HEK293 (cell line): ENCODE data around the gene PRODH2.

Experiments used
- CTCF ChIA-PET: fragments of 350-600 bp; formaldehyde crosslinking; extraction: SDS; loops from one replicate; lab custom pipeline; 2021; ENCODE audit warnings: antibody characterized with exemption; lab: Yijun Ruan, JAX
- POLR2A ChIA-PET: fragments of 300-600 bp; formaldehyde crosslinking; extraction: SDS; loops from one replicate; lab custom pipeline; 2020; ENCODE audit warnings: antibody characterized with exemption, inconsistent platforms; lab: Yijun Ruan, JAX
- H3K27ac ChIP-seq: fragments of 200-500 bp; sonication (Bioruptor generic); 2 replicates; pipeline ENCODE4 v1.5.1; 2014; ENCODE audit warnings: low read depth, low read length, control low read depth, inconsistent platforms; ENCODE audit errors: extremely low read depth
- H3K36me3 ChIP-seq, 2 experiments: fragments of 200-500 bp in 1 of 2; sonication (Bioruptor generic) in 1 of 2; 1 replicate in 1 of 2; 2 replicates in 1 of 2; pipeline ENCODE4 v1.5.1; 2014 to 2017; ENCODE audit warnings: inconsistent platforms in 2 of 2, low read length in 2 of 2; ENCODE audit not compliant: control insufficient read depth in 2 of 2, insufficient read depth in 1 of 2
- H3K4me1 ChIP-seq: fragments of 200-500 bp; sonication (Bioruptor generic); 2 replicates; pipeline ENCODE4 v1.5.1; 2014; ENCODE audit warnings: mild to moderate bottlenecking, low read length, inconsistent platforms; ENCODE audit not compliant: control insufficient read depth, insufficient read depth
- H3K4me3 ChIP-seq: 2 replicates; pipeline ENCODE4 v1.5.1; 2011; ENCODE audit warnings: low read depth, mild to moderate bottlenecking, control low read depth, low read length, moderate library complexity
- H3K9me3 ChIP-seq: fragments of 200-500 bp; sonication (Bioruptor generic); 2 replicates; pipeline ENCODE4 v1.5.1; 2014; ENCODE audit warnings: low read depth, low read length, inconsistent platforms; ENCODE audit not compliant: control insufficient read depth, insufficient read depth
- EGR2 ChIP-seq: fragments of 450-650 bp; formaldehyde crosslinking; IDR thresholded peaks from 2 replicates; pipeline ENCODE4 v1.5.1; 2016; ENCODE audit warnings: low read depth, missing biosample characterization, missing genetic modification characterization
- GLI2 ChIP-seq: fragments of 450-650 bp; formaldehyde crosslinking; IDR thresholded peaks from 2 replicates; pipeline ENCODE4; 2017; ENCODE audit warnings: missing biosample characterization, missing genetic modification characterization, low read depth, borderline replicate concordance
- OSR2 ChIP-seq: fragments of 450-650 bp; formaldehyde crosslinking; IDR thresholded peaks from 2 replicates; pipeline ENCODE4 v1.5.1; 2016; ENCODE audit warnings: missing biosample characterization, missing genetic modification characterization
- SALL2 ChIP-seq: fragments of 450-650 bp; formaldehyde crosslinking; IDR thresholded peaks from 2 replicates; pipeline ENCODE4 v1.5.0; 2017; ENCODE audit warnings: missing biosample characterization, mild to moderate bottlenecking, missing genetic modification characterization, borderline replicate concordance
- WT1 ChIP-seq: fragments of 450-650 bp; formaldehyde crosslinking; IDR thresholded peaks from 2 replicates; pipeline ENCODE4 v1.5.1; 2016; ENCODE audit warnings: missing biosample characterization, missing genetic modification characterization
- ZIC2 ChIP-seq: fragments of 450-650 bp; formaldehyde crosslinking; IDR thresholded peaks from 2 replicates; pipeline ENCODE4 v1.5.1; 2016; ENCODE audit warnings: missing biosample characterization, missing genetic modification characterization
- ZNF169 ChIP-seq: fragments of 450-650 bp; formaldehyde crosslinking; IDR thresholded peaks from 2 replicates; pipeline ENCODE4 v1.5.1; 2016; ENCODE audit warnings: missing biosample characterization, missing genetic modification characterization
- ZNF174 ChIP-seq: fragments of 450-650 bp; formaldehyde crosslinking; IDR thresholded peaks from 2 replicates; pipeline ENCODE4 v1.5.0; 2017; ENCODE audit warnings: missing biosample characterization, mild to moderate bottlenecking, missing genetic modification characterization
- ZNF221 ChIP-seq: fragments of 450-650 bp; formaldehyde crosslinking; IDR thresholded peaks from 2 replicates; pipeline ENCODE4 v1.5.1; 2017; ENCODE audit warnings: missing biosample characterization, missing genetic modification characterization, borderline replicate concordance
- ZNF23 ChIP-seq: fragments of 450-650 bp; formaldehyde crosslinking; IDR thresholded peaks from 2 replicates; pipeline ENCODE4 v1.5.1; 2016; ENCODE audit warnings: missing biosample characterization, missing genetic modification characterization, borderline replicate concordance
- ZNF473 ChIP-seq: fragments of 450-650 bp; formaldehyde crosslinking; IDR thresholded peaks from 2 replicates; pipeline ENCODE4 v1.5.1; 2017; ENCODE audit warnings: missing biosample characterization, missing genetic modification characterization
- ZNF501 ChIP-seq: fragments of 450-650 bp; formaldehyde crosslinking; IDR thresholded peaks from 2 replicates; pipeline ENCODE4 v1.5.1; 2016; ENCODE audit warnings: missing biosample characterization, missing genetic modification characterization
- ZNF530 ChIP-seq: fragments of 450-650 bp; formaldehyde crosslinking; IDR thresholded peaks from 2 replicates; pipeline ENCODE4 v1.5.1; 2016; ENCODE audit warnings: low read depth, missing biosample characterization, missing genetic modification characterization
- TF ChIP-seq, protein P1 (sequence below): fragments of 450-650 bp; formaldehyde crosslinking; IDR thresholded peaks from 2 replicates; pipeline ENCODE4 v1.5.1; 2016; ENCODE audit warnings: missing biosample characterization, missing genetic modification characterization
- TF ChIP-seq, protein P2 (sequence below): fragments of 450-650 bp; formaldehyde crosslinking; IDR thresholded peaks from 2 replicates; pipeline ENCODE4 v1.5.1; 2017; ENCODE audit warnings: missing biosample characterization, missing genetic modification characterization
- TF ChIP-seq, protein P3 (sequence below): fragments of 450-650 bp; formaldehyde crosslinking; IDR thresholded peaks from 2 replicates; pipeline ENCODE4 v1.5.1; 2016; ENCODE audit warnings: missing biosample characterization, missing genetic modification characterization, borderline replicate concordance
- TF ChIP-seq, protein P4 (sequence below): fragments of 450-650 bp; formaldehyde crosslinking; IDR thresholded peaks from 2 replicates; pipeline ENCODE4 v1.5.1; 2016; ENCODE audit warnings: missing biosample characterization, missing genetic modification characterization
- TF ChIP-seq, protein P5 (sequence below): fragments of 450-650 bp; formaldehyde crosslinking; IDR thresholded peaks from 2 replicates; pipeline ENCODE4 v1.5.1; 2016; ENCODE audit warnings: missing biosample characterization, missing genetic modification characterization, low read depth
- TF ChIP-seq, protein P6 (sequence below): fragments of 450-650 bp; formaldehyde crosslinking; IDR thresholded peaks from 2 replicates; pipeline ENCODE4 v1.5.1; 2017; ENCODE audit warnings: missing biosample characterization, missing genetic modification characterization

Gene PRODH2

DNA sequence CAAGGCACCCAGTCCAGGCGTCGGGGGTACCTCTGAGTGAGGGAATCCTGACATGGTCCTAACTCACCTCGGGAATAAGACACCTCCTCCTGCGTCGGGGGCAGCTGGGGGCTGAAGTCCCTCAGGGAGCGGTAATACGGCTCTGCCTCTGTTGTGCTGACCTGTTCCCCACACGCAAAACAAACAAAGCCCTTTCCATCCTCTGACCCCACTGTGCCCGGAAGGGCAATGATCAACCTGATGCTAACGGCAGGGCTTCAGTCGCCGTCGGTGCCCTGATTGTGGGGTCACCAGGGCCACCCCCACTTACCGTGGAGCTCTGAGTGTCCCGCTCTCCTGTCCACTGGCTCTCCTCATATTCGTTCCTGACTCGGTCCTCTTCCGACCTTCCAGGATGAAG is 18.3 kb upstream of the PRODH2 start:
- Histone ChIP-seq H3K36me3 (no peaks in the 10 kb centered on the region; a peak in 1 of 3 replicates), H3K27ac (no peak overlapping the region), H3K4me1 (no peaks in the 10 kb centered on the region; the same call in 1 of the 2 replicates), H3K9me3 (peaks cover 2% of the 10 kb centered on the region; the same call in 1 of the 2 replicates), H3K4me3 (no peak overlapping the region)
- CTCF ChIA-PET = interaction anchor here (0.8 kb wide), 1 partner anchor 138 kb away, joined by 3 read pairs; no protein-coding TSS in a partner anchor
- TF ChIP-seq SALL2 (tag by site-specific recombination) (no peak), ZNF169 (no peak), WT1 (tag by site-specific recombination) (no peak), EGR2 (tag by site-specific recombination) (no peak), GLI2 (no peak), ZNF473 (no peak), ZNF221 (tag by site-specific recombination) (no peak), ZIC2 (tag by site-specific recombination) (no peak), ZNF23 (tag by site-specific recombination) (no peak), OSR2 (tag by site-specific recombination) (no peak), ZNF501 (tag by site-specific recombination) (no peak), ZNF530 (tag by site-specific recombination) (no peak), ZNF174 (tag by site-specific recombination) (no peak)
- TF ChIP-seq, protein P1, sequence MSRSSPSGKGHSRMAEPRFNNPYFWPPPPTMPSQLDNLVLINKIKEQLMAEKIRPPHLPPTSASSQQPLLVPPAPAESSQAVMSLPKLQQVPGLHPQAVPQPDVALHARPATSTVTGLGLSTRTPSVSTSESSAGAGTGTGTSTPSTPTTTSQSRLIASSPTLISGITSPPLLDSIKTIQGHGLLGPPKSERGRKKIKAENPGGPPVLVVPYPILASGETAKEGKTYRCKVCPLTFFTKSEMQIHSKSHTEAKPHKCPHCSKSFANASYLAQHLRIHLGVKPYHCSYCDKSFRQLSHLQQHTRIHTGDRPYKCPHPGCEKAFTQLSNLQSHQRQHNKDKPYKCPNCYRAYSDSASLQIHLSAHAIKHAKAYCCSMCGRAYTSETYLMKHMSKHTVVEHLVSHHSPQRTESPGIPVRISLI = no peak
- TF ChIP-seq, protein P2, sequence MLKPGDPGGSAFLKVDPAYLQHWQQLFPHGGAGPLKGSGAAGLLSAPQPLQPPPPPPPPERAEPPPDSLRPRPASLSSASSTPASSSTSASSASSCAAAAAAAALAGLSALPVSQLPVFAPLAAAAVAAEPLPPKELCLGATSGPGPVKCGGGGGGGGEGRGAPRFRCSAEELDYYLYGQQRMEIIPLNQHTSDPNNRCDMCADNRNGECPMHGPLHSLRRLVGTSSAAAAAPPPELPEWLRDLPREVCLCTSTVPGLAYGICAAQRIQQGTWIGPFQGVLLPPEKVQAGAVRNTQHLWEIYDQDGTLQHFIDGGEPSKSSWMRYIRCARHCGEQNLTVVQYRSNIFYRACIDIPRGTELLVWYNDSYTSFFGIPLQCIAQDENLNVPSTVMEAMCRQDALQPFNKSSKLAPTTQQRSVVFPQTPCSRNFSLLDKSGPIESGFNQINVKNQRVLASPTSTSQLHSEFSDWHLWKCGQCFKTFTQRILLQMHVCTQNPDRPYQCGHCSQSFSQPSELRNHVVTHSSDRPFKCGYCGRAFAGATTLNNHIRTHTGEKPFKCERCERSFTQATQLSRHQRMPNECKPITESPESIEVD = no peak
- TF ChIP-seq, protein P3, sequence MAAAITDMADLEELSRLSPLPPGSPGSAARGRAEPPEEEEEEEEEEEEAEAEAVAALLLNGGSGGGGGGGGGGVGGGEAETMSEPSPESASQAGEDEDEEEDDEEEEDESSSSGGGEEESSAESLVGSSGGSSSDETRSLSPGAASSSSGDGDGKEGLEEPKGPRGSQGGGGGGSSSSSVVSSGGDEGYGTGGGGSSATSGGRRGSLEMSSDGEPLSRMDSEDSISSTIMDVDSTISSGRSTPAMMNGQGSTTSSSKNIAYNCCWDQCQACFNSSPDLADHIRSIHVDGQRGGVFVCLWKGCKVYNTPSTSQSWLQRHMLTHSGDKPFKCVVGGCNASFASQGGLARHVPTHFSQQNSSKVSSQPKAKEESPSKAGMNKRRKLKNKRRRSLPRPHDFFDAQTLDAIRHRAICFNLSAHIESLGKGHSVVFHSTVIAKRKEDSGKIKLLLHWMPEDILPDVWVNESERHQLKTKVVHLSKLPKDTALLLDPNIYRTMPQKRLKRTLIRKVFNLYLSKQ (tag by site-specific recombination) = no peak
- TF ChIP-seq, protein P4, sequence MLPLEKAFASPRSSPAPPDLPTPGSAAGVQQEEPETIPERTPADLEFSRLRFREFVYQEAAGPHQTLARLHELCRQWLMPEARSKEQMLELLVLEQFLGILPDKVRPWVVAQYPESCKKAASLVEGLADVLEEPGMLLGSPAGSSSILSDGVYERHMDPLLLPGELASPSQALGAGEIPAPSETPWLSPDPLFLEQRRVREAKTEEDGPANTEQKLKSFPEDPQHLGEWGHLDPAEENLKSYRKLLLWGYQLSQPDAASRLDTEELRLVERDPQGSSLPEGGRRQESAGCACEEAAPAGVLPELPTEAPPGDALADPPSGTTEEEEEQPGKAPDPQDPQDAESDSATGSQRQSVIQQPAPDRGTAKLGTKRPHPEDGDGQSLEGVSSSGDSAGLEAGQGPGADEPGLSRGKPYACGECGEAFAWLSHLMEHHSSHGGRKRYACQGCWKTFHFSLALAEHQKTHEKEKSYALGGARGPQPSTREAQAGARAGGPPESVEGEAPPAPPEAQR (tag by site-specific recombination) = no peak
- TF ChIP-seq, protein P5, sequence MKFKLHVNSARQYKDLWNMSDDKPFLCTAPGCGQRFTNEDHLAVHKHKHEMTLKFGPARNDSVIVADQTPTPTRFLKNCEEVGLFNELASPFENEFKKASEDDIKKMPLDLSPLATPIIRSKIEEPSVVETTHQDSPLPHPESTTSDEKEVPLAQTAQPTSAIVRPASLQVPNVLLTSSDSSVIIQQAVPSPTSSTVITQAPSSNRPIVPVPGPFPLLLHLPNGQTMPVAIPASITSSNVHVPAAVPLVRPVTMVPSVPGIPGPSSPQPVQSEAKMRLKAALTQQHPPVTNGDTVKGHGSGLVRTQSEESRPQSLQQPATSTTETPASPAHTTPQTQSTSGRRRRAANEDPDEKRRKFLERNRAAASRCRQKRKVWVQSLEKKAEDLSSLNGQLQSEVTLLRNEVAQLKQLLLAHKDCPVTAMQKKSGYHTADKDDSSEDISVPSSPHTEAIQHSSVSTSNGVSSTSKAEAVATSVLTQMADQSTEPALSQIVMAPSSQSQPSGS (tag by site-specific recombination) = no peak
- TF ChIP-seq, protein P6, sequence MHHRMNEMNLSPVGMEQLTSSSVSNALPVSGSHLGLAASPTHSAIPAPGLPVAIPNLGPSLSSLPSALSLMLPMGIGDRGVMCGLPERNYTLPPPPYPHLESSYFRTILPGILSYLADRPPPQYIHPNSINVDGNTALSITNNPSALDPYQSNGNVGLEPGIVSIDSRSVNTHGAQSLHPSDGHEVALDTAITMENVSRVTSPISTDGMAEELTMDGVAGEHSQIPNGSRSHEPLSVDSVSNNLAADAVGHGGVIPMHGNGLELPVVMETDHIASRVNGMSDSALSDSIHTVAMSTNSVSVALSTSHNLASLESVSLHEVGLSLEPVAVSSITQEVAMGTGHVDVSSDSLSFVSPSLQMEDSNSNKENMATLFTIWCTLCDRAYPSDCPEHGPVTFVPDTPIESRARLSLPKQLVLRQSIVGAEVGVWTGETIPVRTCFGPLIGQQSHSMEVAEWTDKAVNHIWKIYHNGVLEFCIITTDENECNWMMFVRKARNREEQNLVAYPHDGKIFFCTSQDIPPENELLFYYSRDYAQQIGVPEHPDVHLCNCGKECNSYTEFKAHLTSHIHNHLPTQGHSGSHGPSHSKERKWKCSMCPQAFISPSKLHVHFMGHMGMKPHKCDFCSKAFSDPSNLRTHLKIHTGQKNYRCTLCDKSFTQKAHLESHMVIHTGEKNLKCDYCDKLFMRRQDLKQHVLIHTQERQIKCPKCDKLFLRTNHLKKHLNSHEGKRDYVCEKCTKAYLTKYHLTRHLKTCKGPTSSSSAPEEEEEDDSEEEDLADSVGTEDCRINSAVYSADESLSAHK (tag by site-specific recombination) = no peak
- POLR2A ChIA-PET = no interaction called here
